ENCODE measurements around the gene GALNS. TPM values are rescaled to one million over a fixed set of nuclear protein-coding genes. Genes with fewer than 3 reads are reported as not detected.

The GALNS gene
- total and polyA plus RNA-seq, 2 of the 13 experiments (the other 11 are each of a cell fraction or from before 2014, with no cell fraction given) = 9.2 to 9.8 TPM

DNA sequence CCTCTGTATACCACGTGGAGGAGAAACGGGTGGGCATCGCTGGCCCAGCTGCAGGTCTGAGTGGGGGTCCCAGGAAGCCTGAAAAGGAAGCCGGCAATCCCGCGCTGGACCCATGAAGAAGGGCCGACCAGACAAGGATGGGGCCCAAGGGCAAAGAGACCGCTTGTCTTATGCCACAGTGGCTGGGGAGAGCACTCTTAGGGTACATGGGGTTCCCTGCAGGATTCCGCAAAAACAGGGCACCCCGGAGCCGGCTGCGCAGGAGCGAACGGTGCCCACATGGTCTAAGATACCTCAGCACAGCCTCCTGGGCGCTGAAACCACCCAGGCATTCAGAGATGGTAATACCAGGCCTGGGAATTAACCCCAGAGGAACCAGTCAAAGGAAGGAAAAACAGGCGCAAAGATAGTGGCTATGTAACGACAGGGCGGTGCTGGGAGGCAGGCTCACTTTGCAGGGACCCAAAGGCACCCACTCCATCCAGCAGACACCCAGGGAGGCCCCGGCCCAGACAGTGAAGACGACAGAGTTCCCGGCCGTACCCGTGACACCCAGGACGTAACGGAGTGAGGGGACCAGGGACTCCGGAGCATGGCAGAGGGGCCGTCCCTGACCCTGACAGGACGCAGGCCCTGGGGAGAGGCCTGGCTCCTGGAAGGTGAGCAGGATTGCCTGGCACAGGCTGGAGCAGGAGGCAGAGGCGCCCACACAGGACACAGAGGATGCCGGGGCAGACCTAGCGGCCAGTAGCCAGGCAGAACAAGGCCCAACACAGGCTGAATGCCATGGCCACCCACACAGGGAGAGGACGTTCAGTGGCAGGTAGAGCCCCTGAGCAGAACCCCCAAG lies 82.0 kb downstream of the GALNS start:
- Histone ChIP-seq H2AFZ (ENCODE audit: low read length) (no peak overlapping the region), H3K9me3 (ENCODE audit: low read length) (no peaks in the 10 kb centered on the region), H3K27ac (ENCODE audit: extremely low read length, insufficient read depth, low read length) (no peak overlapping the region), H3K27me3 (ENCODE audit: control insufficient read depth in 1 of 2, insufficient read depth in 2 of 2, low read length in 2 of 2) (no peaks in the 10 kb centered on the region), H3K4me2 (ENCODE audit: low read depth, low read length) (no peak overlapping the region), H3K79me2 (ENCODE audit: insufficient read depth, low read length) (peaks cover 40% of the 10 kb centered on the region), H3K9ac (ENCODE audit: insufficient read depth, low read depth, low read length) (no peak overlapping the region), H3K4me1 (ENCODE audit: insufficient read depth, low read length) (peaks cover 33% of the 10 kb centered on the region), H3K36me3 (replicated peaks in 1 of 2; ENCODE audit: control insufficient read depth in 1 of 2, insufficient read depth in 2 of 2, low read length in 2 of 2) (peaks cover 2 to 5% of the 10 kb centered on the region in 2 experiments; a peak in 2 of 5 replicates), H4K20me1 (ENCODE audit: insufficient read depth, low read length) (peaks cover 13% of the 10 kb centered on the region; the same call in 1 of the 2 replicates), H3K4me3 (replicated peaks in 1 of 3; ENCODE audit: insufficient read depth in 1 of 3, low read depth in 2 of 3, low read length in 3 of 3) (no peak overlapping the region)
- FAIRE-seq (no peak), ATAC-seq (no peak), DNase-seq (ENCODE audit: low spot score) (no peak)
- 97% methylated on average over 30 of the region's 32 CpGs for WGBS (ENCODE audit: low lambda C conversion rate)
- ChIA-PET POLR2A (interaction anchor here (1.0 to 2.2 kb wide), 2 partner anchors 9 to 11 kb away, joined by 4 to 10 read pairs; no protein-coding TSS in a partner anchor), CTCF (ENCODE audit: low intra/inter-chr PET ratio, low total read pairs) (no interaction called here)
- in situ Hi-C loops (cut with HindIII; ENCODE audit: extremely low pct_ligation_motif_present, low pct_unique_long_range_greater_than_20kb) (no loop called here), intact Hi-C loops (cut with micrococcal nuclease; ENCODE audit: unreplicated experiment) (no loop called here)
- BruUV-seq (replicated peaks) = no TSS peak
- peak; percentile 48 for TF ChIP-seq AGO2 (optimal IDR thresholded peaks at IDR 0.05; ENCODE audit: low read depth, low read length)
- TF ChIP-seq PAXIP1 (CRISPR knock-in tag; conservative IDR thresholded peaks at IDR 0.05) = no peak
- TF ChIP-seq FOXA3 (CRISPR knock-in tag; IDR thresholded peaks at IDR 0.05) = no peak
- no peak for TF ChIP-seq CENPT (CRISPR knock-in tag; IDR thresholded peaks at IDR 0.05; ENCODE audit: low read depth)
- TF ChIP-seq, protein P1, sequence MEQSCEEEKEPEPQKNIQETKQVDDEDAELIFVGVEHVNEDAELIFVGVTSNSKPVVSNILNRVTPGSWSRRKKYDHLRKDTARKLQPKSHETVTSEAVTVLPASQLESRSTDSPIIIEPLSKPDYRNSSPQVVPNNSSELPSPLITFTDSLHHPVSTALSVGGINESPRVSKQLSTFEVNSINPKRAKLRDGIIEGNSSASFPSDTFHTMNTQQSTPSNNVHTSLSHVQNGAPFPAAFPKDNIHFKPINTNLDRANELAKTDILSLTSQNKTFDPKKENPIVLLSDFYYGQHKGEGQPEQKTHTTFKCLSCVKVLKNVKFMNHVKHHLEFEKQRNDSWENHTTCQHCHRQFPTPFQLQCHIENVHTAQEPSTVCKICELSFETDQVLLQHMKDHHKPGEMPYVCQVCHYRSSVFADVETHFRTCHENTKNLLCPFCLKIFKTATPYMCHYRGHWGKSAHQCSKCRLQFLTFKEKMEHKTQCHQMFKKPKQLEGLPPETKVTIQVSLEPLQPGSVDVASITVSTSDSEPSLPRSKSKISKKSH (CRISPR knock-in tag; IDR thresholded peaks at IDR 0.05; ENCODE audit: borderline replicate concordance) = peak; percentile 6; the same call in 1 of the 2 replicates
- no peak for TF ChIP-seq ZNF672 (CRISPR knock-in tag; IDR thresholded peaks at IDR 0.05)
- TF ChIP-seq ELK4 (CRISPR knock-in tag; IDR thresholded peaks at IDR 0.05; ENCODE audit: borderline replicate concordance) = no peak
- TF ChIP-seq, protein P2, sequence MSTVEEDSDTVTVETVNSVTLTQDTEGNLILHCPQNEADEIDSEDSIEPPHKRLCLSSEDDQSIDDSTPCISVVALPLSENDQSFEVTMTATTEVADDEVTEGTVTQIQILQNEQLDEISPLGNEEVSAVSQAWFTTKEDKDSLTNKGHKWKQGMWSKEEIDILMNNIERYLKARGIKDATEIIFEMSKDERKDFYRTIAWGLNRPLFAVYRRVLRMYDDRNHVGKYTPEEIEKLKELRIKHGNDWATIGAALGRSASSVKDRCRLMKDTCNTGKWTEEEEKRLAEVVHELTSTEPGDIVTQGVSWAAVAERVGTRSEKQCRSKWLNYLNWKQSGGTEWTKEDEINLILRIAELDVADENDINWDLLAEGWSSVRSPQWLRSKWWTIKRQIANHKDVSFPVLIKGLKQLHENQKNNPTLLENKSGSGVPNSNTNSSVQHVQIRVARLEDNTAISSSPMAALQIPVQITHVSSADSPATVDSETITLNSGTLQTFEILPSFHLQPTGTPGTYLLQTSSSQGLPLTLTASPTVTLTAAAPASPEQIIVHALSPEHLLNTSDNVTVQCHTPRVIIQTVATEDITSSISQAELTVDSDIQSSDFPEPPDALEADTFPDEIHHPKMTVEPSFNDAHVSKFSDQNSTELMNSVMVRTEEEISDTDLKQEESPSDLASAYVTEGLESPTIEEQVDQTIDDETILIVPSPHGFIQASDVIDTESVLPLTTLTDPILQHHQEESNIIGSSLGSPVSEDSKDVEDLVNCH (CRISPR knock-in tag; IDR thresholded peaks at IDR 0.05) = no peak
- TF ChIP-seq MEIS2 (CRISPR knock-in tag; IDR thresholded peaks at IDR 0.05) = no peak
- TF ChIP-seq ZC3H4 (CRISPR knock-in tag; IDR thresholded peaks at IDR 0.05; ENCODE audit: borderline replicate concordance) = no peak
- no peak for TF ChIP-seq KLF11 (CRISPR knock-in tag; IDR thresholded peaks at IDR 0.05)
- TF ChIP-seq RBFOX2 (IDR thresholded peaks at IDR 0.05; ENCODE audit: low read depth, low read length) = 0 out of 2 replicates have a peak, but pooled peaks have one; percentile 29
- TF ChIP-seq DNMT1 (CRISPR knock-in tag; IDR thresholded peaks at IDR 0.05) = peak; percentile 55; the same call in 1 of the 2 replicates
